Muscle of back (tissue), 13 donors: ENCODE data around the gene M1AP. TPM values are rescaled to one million over a fixed set of nuclear protein-coding genes. Genes with fewer than 3 reads are reported as not detected.

Source experiments
- DNase-seq, 3 donors: peaks; one replicate each; pipeline versions ENCODE4 v3.0.0 to v3.0.0-alpha.2; 2013
- long read RNA-seq, 9 donors: transcript quantifications; one replicate each; lab custom pipeline, GENCODE V29; 2026
- polyA plus RNA-seq, 10 donors: library from polyadenylated mRNA; unstranded; fragments of 120-200 nt; gene quantifications; one replicate each; pipeline ENCODE4 v1.2.1, GENCODE V29; 2013; ENCODE audit not compliant: insufficient read length in 10 of 10

M1AP gene, protein sequence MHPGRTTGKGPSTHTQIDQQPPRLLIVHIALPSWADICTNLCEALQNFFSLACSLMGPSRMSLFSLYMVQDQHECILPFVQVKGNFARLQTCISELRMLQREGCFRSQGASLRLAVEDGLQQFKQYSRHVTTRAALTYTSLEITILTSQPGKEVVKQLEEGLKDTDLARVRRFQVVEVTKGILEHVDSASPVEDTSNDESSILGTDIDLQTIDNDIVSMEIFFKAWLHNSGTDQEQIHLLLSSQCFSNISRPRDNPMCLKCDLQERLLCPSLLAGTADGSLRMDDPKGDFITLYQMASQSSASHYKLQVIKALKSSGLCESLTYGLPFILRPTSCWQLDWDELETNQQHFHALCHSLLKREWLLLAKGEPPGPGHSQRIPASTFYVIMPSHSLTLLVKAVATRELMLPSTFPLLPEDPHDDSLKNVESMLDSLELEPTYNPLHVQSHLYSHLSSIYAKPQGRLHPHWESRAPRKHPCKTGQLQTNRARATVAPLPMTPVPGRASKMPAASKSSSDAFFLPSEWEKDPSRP
- polyA plus RNA-seq: under 1 TPM; 0.21 to 0.51 (median 0.28) TPM
- long read RNA-seq, donor 1: 0 reads
- long read RNA-seq, donor 2: 0 reads
- long read RNA-seq, donor 3: 0 reads
- long read RNA-seq, donor 4: 0 reads
- long read RNA-seq, donor 5: 0 reads
- long read RNA-seq, donor 6: 0 reads
- long read RNA-seq, donor 7: 0 reads
- long read RNA-seq, donor 8: 0 reads
- long read RNA-seq, donor 9: 0 reads

- DNase-seq: no peak
Measured at GRCh38 chr2:74648009-74648443, at the start of gene M1AP. Gene M1AP, minus strand, starts transcription at chr2:74648330. Its CDS starts 8,055 bp downstream, at chr2:74640275.

DNA sequence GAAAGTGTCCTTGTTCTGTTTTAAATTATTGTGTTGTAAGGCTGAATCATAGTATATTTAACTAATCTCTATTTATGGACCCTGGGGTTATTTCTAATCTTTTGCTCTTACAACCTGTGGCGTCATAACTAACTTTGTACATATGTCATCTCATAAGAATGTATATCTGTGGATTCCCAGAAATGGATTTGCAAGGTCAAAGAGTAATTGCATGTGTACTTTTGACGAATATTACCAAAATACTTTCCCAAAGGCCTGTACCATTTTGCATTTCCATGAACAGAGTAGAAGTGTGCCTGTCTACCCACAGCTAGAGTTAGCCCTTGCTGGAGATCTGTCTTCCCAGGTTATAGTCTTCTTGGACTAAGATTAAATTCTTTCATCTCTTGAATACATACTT lies 48.7 kb upstream of the M1AP start:
- DNase-seq: no peak

- no peak for DNase-seq
Measured at GRCh38 chr2:74695663-74696062, 47.5 kb upstream of the M1AP start.

DNA sequence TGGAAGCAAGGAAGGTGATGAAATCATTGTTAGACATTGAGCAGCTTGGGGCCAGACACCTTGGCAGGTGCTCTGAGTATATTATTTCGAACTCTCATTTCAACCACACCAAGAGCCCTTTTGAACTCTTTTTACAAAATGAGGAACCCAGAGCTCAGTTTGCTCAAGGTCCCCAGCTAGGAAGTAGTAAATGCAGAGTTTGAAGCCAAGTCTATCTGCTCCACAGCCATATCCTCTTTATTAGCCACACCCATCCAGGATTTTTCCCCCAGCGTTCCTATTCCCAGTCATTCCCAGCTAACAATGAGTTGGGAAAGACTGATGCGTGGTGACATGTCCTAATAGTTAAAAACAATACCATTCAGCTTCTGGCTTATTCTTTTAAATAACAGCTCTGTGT lies 46.2 kb upstream of the M1AP start:
- DNase-seq: no peak

- DNase-seq: no peak
Measured at GRCh38 chr2:74693668-74694067, 45.5 kb upstream of the M1AP start.

DNA sequence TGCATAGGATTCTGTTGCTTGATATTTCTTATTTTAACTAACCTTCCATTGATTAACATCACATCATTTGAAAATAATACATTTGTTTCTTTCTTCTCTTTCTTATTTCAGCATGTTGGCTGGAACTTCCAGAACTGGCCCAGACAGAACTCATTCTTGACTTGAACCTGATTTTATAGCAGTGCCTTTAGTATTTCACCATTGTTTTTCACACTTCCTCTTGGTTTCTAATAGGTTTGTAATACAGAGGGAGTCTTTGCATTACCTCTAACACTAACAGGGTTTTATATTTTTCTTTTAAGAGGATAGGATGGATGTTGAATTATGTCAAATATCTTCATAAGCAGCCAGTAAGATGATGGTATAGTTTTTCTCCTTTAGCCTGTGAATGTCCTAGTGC lies 45.1 kb upstream of the M1AP start:
- no peak for DNase-seq

GRCh38 chr2:74691929-74692328 lies 43.8 kb upstream of the M1AP start:
- no peak for DNase-seq

GRCh38 chr2:74690571-74690970 lies 42.4 kb upstream of the M1AP start:
- DNase-seq: peak; percentile 31 to 63 (median 43)

- DNase-seq: no peak
Measured at GRCh38 chr2:74689671-74690070, 41.5 kb upstream of the M1AP start.

DNA sequence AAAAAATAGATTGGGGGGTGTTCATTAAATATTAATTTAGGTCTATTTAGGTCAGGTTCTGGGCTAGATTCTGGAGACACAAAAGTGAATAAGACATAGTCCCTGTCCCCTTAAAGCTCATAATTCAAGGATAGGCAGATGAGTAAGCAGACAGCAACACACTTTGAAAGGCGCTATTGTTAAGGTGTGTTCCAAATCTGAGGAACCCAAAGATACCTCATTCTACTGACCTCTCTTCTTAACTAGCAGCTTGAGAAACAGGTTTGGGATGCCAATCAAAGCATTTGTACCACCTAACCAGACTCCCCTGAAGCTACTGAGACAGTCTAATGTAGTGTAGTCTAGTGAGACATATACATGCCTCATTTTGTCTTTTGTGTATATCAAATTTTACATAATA lies 40.8 kb upstream of the M1AP start:
- DNase-seq: no peak

DNA sequence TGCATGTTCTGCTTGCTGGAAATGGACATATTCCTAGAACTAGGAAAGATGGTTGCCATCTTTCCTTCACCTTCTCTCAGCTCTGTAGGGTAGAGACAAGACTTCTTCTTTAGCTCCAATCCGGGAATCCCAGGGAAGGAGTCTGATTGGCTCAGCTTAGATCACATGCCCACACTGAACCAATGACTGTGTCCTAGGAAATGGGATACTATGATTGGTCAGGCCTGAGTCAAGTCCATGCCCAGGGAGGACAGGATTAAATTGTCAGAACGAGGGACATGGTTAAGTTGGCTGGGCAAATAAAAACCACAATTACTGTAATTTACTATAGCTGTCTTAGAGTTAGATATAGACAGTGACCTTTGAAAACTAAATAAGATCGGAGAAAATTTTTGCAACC lies 37.3 kb upstream of the M1AP start:
- DNase-seq: no peak

GRCh38 chr2:74682501-74682900 lies 34.4 kb upstream of the M1AP start:
- DNase-seq: no peak

- DNase-seq: no peak
Measured at GRCh38 chr2:74679615-74680014, 31.5 kb upstream of the M1AP start.

- DNase-seq: no peak
Measured at GRCh38 chr2:74676331-74676730, 28.2 kb upstream of the M1AP start.

GRCh38 chr2:74675090-74675489 lies 27.0 kb upstream of the M1AP start:
- no peak for DNase-seq

GRCh38 chr2:74673826-74674528 lies 25.8 kb upstream of the M1AP start:
- DNase-seq: no peak

- peak in 1 of 3 donors; percentile 10 for DNase-seq
Measured at GRCh38 chr2:74671479-74671878, 23.3 kb upstream of the M1AP start.

DNA sequence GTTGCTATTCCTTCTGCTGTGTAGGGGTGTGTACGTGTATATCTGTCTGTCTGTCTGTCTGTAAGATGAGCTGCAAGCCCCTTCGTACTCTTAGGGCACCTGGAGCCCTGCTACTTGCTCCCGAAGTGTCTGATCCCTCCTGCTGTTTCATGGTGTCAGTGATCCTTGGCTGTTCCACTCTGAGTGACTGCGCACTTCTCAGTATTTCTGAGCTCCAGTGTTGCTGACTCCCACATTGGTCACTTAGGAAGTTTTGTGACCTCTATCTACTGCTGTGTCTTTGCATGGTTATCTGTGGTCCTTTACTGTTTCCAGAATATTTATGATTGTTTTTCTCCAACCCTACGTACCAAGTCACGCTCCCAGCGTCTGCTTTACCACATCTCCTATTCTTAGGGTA lies 22.1 kb upstream of the M1AP start:
- DNase-seq: no peak

DNA sequence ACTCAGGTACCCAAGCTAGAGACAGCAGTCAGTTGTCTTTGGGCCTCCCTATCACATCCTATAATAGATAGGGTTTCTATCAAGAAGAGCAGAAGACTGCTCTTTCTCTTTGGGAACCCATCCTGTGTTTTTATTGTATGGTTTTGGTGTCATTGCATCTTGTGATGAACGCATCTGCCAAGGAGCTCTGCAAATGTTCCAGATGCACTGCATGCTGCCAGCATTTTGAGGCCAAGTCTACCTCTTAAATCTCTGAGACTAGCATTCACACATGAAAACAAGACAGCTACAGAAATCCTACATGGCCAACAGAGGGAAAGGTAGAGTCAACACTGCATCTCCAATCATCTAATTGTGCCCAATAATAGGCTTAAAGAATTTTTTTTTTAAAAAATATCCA lies 20.0 kb upstream of the M1AP start:
- peak in 1 of 3 donors; percentile 17 for DNase-seq

DNA sequence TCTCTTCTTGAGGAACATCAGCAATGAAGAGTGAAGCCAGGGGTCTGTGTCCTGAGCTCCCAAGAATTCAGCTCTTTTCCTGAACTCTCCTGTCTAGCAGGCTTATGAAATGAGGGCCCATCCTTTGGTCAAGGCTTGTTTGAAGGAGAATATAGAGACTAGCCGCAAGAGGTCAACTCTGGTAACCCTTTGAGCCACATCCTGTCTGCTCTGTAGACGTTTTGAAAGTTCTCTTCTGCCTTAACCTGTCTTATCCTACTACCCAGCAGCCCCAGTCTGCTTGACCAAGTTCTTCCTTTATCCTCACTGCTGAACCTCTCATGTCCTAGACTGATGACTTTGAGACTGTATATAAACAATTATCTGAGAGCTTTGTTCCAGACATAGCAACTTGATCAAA lies 11.3 kb upstream of the M1AP start:
- no peak for DNase-seq

GRCh38 chr2:74658516-74658915 lies 10.4 kb upstream of the M1AP start:
- peak in 1 of 3 donors; percentile 45 for DNase-seq

DNA sequence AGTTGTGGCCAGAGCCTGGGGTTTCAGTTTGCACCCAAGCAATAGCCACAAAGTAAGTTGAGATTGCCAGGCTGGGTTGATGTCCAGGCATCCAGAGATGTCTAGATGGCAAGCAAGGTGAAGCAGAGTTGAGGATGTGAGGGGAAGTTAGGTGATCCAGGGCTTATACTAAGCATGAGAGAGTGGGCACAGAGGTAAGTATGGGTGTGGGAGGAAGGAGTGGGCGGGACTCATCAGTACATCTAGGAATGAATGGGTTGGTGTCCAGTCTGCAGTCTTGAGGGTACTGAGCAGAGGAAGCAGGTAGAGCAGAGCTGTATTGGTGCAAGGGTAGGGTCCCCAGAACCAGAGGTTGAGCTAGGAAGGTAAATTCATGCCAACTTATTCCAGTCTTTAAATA lies 7.4 kb upstream of the M1AP start:
- DNase-seq: no peak
